Measurements from ENCODE around the gene SLX9. TPM values are rescaled to one million over a fixed set of nuclear protein-coding genes. Genes with fewer than 3 reads are reported as not detected.

SLX9 gene
- total RNA-seq, 1 experiment from 2014 or later, result 74.3 TPM

DNA sequence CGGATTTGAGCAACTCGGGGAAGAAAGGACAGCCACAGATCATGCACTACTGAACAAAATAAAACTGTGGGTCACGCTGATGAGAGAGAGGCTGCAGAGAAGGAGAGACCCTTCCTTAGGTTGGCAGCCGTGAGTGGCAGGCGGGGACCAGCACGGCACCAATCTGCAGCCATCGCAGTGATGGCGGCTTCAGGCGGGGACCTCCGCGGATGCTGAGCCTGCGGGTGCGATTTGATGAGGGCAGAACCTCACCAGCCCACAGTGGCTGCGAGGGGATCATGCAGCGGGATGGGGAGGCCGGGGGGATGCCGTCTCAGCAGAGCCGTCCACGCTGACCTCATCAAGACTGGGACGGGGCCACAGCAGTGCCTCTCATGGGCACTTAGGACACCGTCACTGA is 30.9 kb upstream of the SLX9 start:
- no peak overlapping the region for H2AK5ac ChIP-seq (ENCODE audit: insufficient read length, low read length)
- H3K4me1 Mint-ChIP-seq, result peaks cover 0 to 12% of the 10 kb centered on the region in 2 experiments; a peak in 2 of 4 replicates
- no peak overlapping the region for H3K4ac ChIP-seq (ENCODE audit: low read depth, low read length)
- no peaks in the 10 kb centered on the region for H3K36me3 Mint-ChIP-seq (ENCODE audit: insufficient read depth in 1 of 3, low read depth in 3 of 3)
- H2BK12ac ChIP-seq (ENCODE audit: insufficient read length, low read depth, low read length), result no peak overlapping the region
- H4K5ac ChIP-seq (ENCODE audit: insufficient read length, low read depth, low read length), result no peak overlapping the region
- WGBS (ENCODE audit: extremely low coverage, insufficient read length, low lambda C conversion rate), result no CpG with 5 or more reads among the region's 21 CpGs
- no peak overlapping the region for H3K56ac ChIP-seq (ENCODE audit: insufficient read length, low read depth, low read length)
- H3K79me1 ChIP-seq (ENCODE audit: insufficient read depth, low read depth, low read length, poor library complexity, severe bottlenecking), result no peaks in the 10 kb centered on the region
- H3K9ac ChIP-seq (ENCODE audit: extremely low read depth, insufficient read length, low read length), result no peak overlapping the region
- no peak overlapping the region for H3K27ac ChIP-seq (ENCODE audit: insufficient read length, low read depth, low read length)
- H2BK120ac ChIP-seq (ENCODE audit: low read depth, low read length, poor library complexity, severe bottlenecking), result no peak overlapping the region
- H3K27me3 Mint-ChIP-seq (ENCODE audit: low read depth), result peaks cover 5% of the 10 kb centered on the region
- H3K27me3 ChIP-seq (ENCODE audit: insufficient read depth, low read length), result no peaks in the 10 kb centered on the region
- H3K79me2 ChIP-seq (ENCODE audit: insufficient read depth, low read length), result no peaks in the 10 kb centered on the region
- H3K14ac ChIP-seq (ENCODE audit: insufficient read depth, low read length), result no peak overlapping the region
- no peak overlapping the region for H3K4me2 ChIP-seq (ENCODE audit: insufficient read depth, insufficient read length, low read length)
- no peaks in the 10 kb centered on the region for H4K20me1 ChIP-seq (ENCODE audit: control insufficient read depth, insufficient read depth, insufficient read length)
- H3K9me3 Mint-ChIP-seq, result peaks cover 0 to 4% of the 10 kb centered on the region in 2 experiments; a peak in 2 of 5 replicates
- H3K18ac ChIP-seq (ENCODE audit: insufficient read length, low read depth, low read length), result no peak overlapping the region
- no peak overlapping the region for H3T11ph ChIP-seq (ENCODE audit: low read length)
- no peak for DNase-seq
- H3K9me3 ChIP-seq (ENCODE audit: control insufficient read depth, low read depth, low read length), result no peaks in the 10 kb centered on the region
- H3K23ac ChIP-seq (ENCODE audit: insufficient read length, low read depth, low read length), result no peak overlapping the region
- H2AFZ ChIP-seq (ENCODE audit: low read length), result no peak overlapping the region
- H4K8ac ChIP-seq (replicated peaks; ENCODE audit: insufficient read length, low read depth, low read length), result no peak overlapping the region
- no peak overlapping the region for H4K91ac ChIP-seq (ENCODE audit: insufficient read length, low read depth, low read length)
- TF ChIP-seq, protein P1, sequence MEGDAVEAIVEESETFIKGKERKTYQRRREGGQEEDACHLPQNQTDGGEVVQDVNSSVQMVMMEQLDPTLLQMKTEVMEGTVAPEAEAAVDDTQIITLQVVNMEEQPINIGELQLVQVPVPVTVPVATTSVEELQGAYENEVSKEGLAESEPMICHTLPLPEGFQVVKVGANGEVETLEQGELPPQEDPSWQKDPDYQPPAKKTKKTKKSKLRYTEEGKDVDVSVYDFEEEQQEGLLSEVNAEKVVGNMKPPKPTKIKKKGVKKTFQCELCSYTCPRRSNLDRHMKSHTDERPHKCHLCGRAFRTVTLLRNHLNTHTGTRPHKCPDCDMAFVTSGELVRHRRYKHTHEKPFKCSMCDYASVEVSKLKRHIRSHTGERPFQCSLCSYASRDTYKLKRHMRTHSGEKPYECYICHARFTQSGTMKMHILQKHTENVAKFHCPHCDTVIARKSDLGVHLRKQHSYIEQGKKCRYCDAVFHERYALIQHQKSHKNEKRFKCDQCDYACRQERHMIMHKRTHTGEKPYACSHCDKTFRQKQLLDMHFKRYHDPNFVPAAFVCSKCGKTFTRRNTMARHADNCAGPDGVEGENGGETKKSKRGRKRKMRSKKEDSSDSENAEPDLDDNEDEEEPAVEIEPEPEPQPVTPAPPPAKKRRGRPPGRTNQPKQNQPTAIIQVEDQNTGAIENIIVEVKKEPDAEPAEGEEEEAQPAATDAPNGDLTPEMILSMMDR (conservative IDR thresholded peaks at IDR 0.05), result no peak
- H2BK15ac ChIP-seq (ENCODE audit: low read depth, low read length), result no peak overlapping the region
- H2BK20ac ChIP-seq (ENCODE audit: low read depth, low read length, poor library complexity, severe bottlenecking), result no peak overlapping the region
- no peak overlapping the region for H2BK5ac ChIP-seq (ENCODE audit: insufficient read length, low read length)
- H3K4me1 ChIP-seq (ENCODE audit: insufficient read depth, low read length), result no peaks in the 10 kb centered on the region
- H3K27ac Mint-ChIP-seq, result no peak overlapping the region
- H3K4me3 Mint-ChIP-seq, result no peak overlapping the region
- no peaks in the 10 kb centered on the region for H3K23me2 ChIP-seq (ENCODE audit: insufficient read length, low read depth, low read length, poor library complexity, severe bottlenecking)
